NOMO-1 treated with dmso at 0.1 percent for 144 hours (cell line): ENCODE results near the gene PRSS16.
"Not testable (repeated sequence)": the region's sequence is repeated elsewhere in the genome, so short reads cannot be mapped to it uniquely, and the experiment has no call there.

ENCODE experiments used
- DNase-seq: peaks from one replicate; lab custom pipeline; 2025; ENCODE audit not compliant: unreplicated experiment; lab: John Stamatoyannopoulos, UW

PRSS16 gene

GRCh38 chr6:27242589-27243265 is 4.8 kb upstream of the PRSS16 start:
- DNase-seq, result no peak

- no peak for DNase-seq
Measured at GRCh38 chr6:27248783-27249182, 1.3 kb downstream of the PRSS16 start.

GRCh38 chr6:27250277-27251111 is 3.0 kb downstream of the PRSS16 start:
- DNase-seq, result no peak

GRCh38 chr6:27251112-27251605 is 3.7 kb downstream of the PRSS16 start:
- no peak for DNase-seq

- DNase-seq, result no peak
Measured at GRCh38 chr6:27251606-27252251, 4.2 kb downstream of the PRSS16 start.

- no peak for DNase-seq
Measured at GRCh38 chr6:27254566-27254965, 7.1 kb downstream of the PRSS16 start.

GRCh38 chr6:27255866-27256265 is 8.4 kb downstream of the PRSS16 start:
- no peak for DNase-seq

GRCh38 chr6:27260369-27260768 is 12.9 kb downstream of the PRSS16 start:
- no peak for DNase-seq

- DNase-seq, result no peak
Measured at GRCh38 chr6:27260836-27261375, 13.4 kb downstream of the PRSS16 start.

GRCh38 chr6:27263886-27264285 is 16.4 kb downstream of the PRSS16 start:
- no peak for DNase-seq

GRCh38 chr6:27267003-27267402 is 19.5 kb downstream of the PRSS16 start:
- DNase-seq, result not testable (repeated sequence)

- DNase-seq, result no peak
Measured at GRCh38 chr6:27267857-27268434, 20.4 kb downstream of the PRSS16 start.

- no peak for DNase-seq
Measured at GRCh38 chr6:27268803-27269202, 21.3 kb downstream of the PRSS16 start.

GRCh38 chr6:27273783-27274182 is 26.3 kb downstream of the PRSS16 start:
- no peak for DNase-seq

- DNase-seq, result no peak
Measured at GRCh38 chr6:27275025-27275956, 27.8 kb downstream of the PRSS16 start.

- no peak for DNase-seq
Measured at GRCh38 chr6:27279513-27280063, 32.1 kb downstream of the PRSS16 start.

- no peak for DNase-seq
Measured at GRCh38 chr6:27280064-27280539, 32.6 kb downstream of the PRSS16 start.

GRCh38 chr6:27280540-27281000 is 33.1 kb downstream of the PRSS16 start:
- DNase-seq, result no peak

GRCh38 chr6:27281105-27281539 is 33.6 kb downstream of the PRSS16 start:
- no peak for DNase-seq
